H1 (cell line): ENCODE results near the gene MYO15B. TPM values are rescaled to one million over a fixed set of nuclear protein-coding genes. Genes with fewer than 3 reads are reported as not detected.

ENCODE experiments used
- CTCF ChIA-PET: fragments of 300-600 bp; sonication (Branson Sonifier 250); formaldehyde crosslinking; loops from one replicate; lab custom pipeline; 2021; ENCODE audit not compliant: partially characterized antibody; lab: Charles Lee
- POLR2A ChIA-PET: fragments of 300-600 bp; sonication (Branson Sonifier 250); formaldehyde crosslinking; loops from one replicate; lab custom pipeline; 2021; ENCODE audit warnings: inconsistent platforms; ENCODE audit not compliant: partially characterized antibody; lab: Charles Lee
- DNase-seq, 2 experiments: peaks; one replicate each; pipeline versions ENCODE4 v3.0.0 to v3.0.0-alpha.2; 2010 to 2022; ENCODE audit warnings: low spot score in 2 of 2, low read depth in 1 of 2, mixed read lengths in 1 of 2
- FAIRE-seq: peaks from 2 replicates; lab custom pipeline; 2011; peaks lifted over from hg19 to GRCh38; lab: Jason Lieb, UNC
- H2AFZ ChIP-seq: 2 replicates; pipeline ENCODE4 v1.8.1; 2012; ENCODE audit warnings: low read length, inconsistent platforms
- H2AK5ac ChIP-seq: 2 replicates; pipeline ENCODE4 v1.6.1; 2013; ENCODE audit warnings: low read depth, low read length
- H2BK120ac ChIP-seq: replicated peaks from 2 replicates; pipeline ENCODE3; 2013; ENCODE audit warnings: low read depth, low read length, inconsistent platforms
- H2BK12ac ChIP-seq: 2 replicates; pipeline ENCODE4 v1.6.1; 2013; ENCODE audit warnings: low read depth, low read length
- H2BK15ac ChIP-seq: 2 replicates; pipeline ENCODE4 v1.6.1; 2013; ENCODE audit warnings: low read length
- H2BK20ac ChIP-seq: 2 replicates; pipeline ENCODE4 v1.6.1; 2013; ENCODE audit warnings: low read length
- H2BK5ac ChIP-seq: 2 replicates; pipeline ENCODE4 v1.6.1; 2013; ENCODE audit warnings: low read depth, low read length
- H3K14ac ChIP-seq: 2 replicates; pipeline ENCODE4 v1.6.1; 2013; ENCODE audit warnings: inconsistent platforms; ENCODE audit not compliant: insufficient read length
- H3K18ac ChIP-seq: 2 replicates; pipeline ENCODE4 v1.6.1; 2013; ENCODE audit warnings: low read length; ENCODE audit errors: extremely low read depth
- H3K23ac ChIP-seq: 2 replicates; pipeline ENCODE4 v1.6.1; 2013; ENCODE audit warnings: inconsistent platforms; ENCODE audit not compliant: insufficient read length
- H3K23me2 ChIP-seq: 2 replicates; pipeline ENCODE4 v1.6.1; 2013; ENCODE audit warnings: low read depth, low read length
- H3K27ac ChIP-seq: 2 replicates; pipeline ENCODE4 v1.6.1; 2011; ENCODE audit warnings: low read depth, low read length, inconsistent platforms
- H3K27me3 ChIP-seq, 4 experiments: replicated peaks in 1 of 4; 1 replicate in 1 of 4; 2 replicates in 3 of 4; pipeline versions ENCODE4 v1.6.1 to v1.8.1; 2011 to 2013; ENCODE audit warnings: low read length in 3 of 4, mild to moderate bottlenecking in 3 of 4, inconsistent platforms in 2 of 4, mixed read lengths in 2 of 4, moderate library complexity in 1 of 4; ENCODE audit not compliant: control insufficient read depth in 3 of 4, insufficient read depth in 3 of 4; ENCODE audit errors: extremely low read depth in 1 of 4
- H3K36me3 ChIP-seq, 4 experiments: 2 replicates each; pipeline versions ENCODE4 v1.6.1 to v1.8.1; 2011 to 2013; ENCODE audit warnings: mild to moderate bottlenecking in 4 of 4, low read length in 3 of 4, moderate library complexity in 2 of 4, control low read depth in 1 of 4, inconsistent platforms in 1 of 4; ENCODE audit not compliant: insufficient read depth in 4 of 4, control insufficient read depth in 2 of 4
- H3K4ac ChIP-seq: replicated peaks from 2 replicates; pipeline ENCODE3; 2013; ENCODE audit warnings: low read length, low read depth, mixed read lengths, inconsistent platforms; ENCODE audit not compliant: insufficient read length
- H3K4me1 ChIP-seq, 4 experiments: replicated peaks in 1 of 4; 1 replicate in 1 of 4; 2 replicates in 3 of 4; pipeline versions ENCODE4 v1.6.1 to v1.8.1; 2011 to 2013; ENCODE audit warnings: low read length in 3 of 4, inconsistent platforms in 2 of 4, mixed read lengths in 1 of 4; ENCODE audit not compliant: insufficient read depth in 4 of 4, control insufficient read depth in 3 of 4
- H3K4me2 ChIP-seq, 2 experiments: 2 replicates each; pipeline versions ENCODE4 v1.6.1 to v1.8.1; 2011 to 2013; ENCODE audit warnings: low read depth in 2 of 2, low read length in 2 of 2, control low read depth in 1 of 2, inconsistent platforms in 1 of 2, mild to moderate bottlenecking in 1 of 2; ENCODE audit not compliant: insufficient read depth in 1 of 2
- H3K4me3 ChIP-seq, 4 experiments: fragments of 200-600, 300-600 bp in 1 of 4; sonication (generic), shearing (Covaris generic), sonication (Bioruptor Twin) in 1 of 4; 2 replicates each; pipeline versions ENCODE4 v1.5.1 to v1.8.1; 2011 to 2016; ENCODE audit warnings: low read length in 4 of 4, low read depth in 3 of 4, control low read depth in 2 of 4, inconsistent platforms in 2 of 4, mild to moderate bottlenecking in 2 of 4, mixed read lengths in 1 of 4, moderate library complexity in 1 of 4; ENCODE audit not compliant: insufficient read depth in 2 of 4; ENCODE audit errors: extremely low read depth in 1 of 4
- H3K56ac ChIP-seq: replicated peaks from 2 replicates; pipeline ENCODE3; 2013; ENCODE audit warnings: low read depth, mild to moderate bottlenecking, mixed read lengths, low read length, inconsistent platforms; ENCODE audit not compliant: insufficient read length
- H3K79me1 ChIP-seq: 2 replicates; pipeline ENCODE4 v1.6.1; 2013; ENCODE audit warnings: low read depth, low read length, control low read depth
- H3K79me2 ChIP-seq, 2 experiments: 2 replicates each; pipeline versions ENCODE4 v1.6.1 to v1.8.1; 2012 to 2013; ENCODE audit warnings: low read length in 2 of 2, mild to moderate bottlenecking in 2 of 2, inconsistent platforms in 1 of 2; ENCODE audit not compliant: insufficient read depth in 2 of 2, control insufficient read depth in 1 of 2
- H3K9ac ChIP-seq, 4 experiments: replicated peaks in 1 of 4; 1 replicate in 1 of 4; 2 replicates in 3 of 4; pipeline versions ENCODE4 v1.6.1 to v1.8.1; 2011 to 2013; ENCODE audit warnings: low read depth in 3 of 4, low read length in 3 of 4, control low read depth in 2 of 4, mild to moderate bottlenecking in 2 of 4, moderate library complexity in 2 of 4, inconsistent platforms in 1 of 4; ENCODE audit errors: extremely low read depth in 1 of 4
- H3K9me3 ChIP-seq, 2 experiments: 2 replicates each; pipeline versions ENCODE4 v1.6.1 to v1.8.1; 2012 to 2013; ENCODE audit warnings: mild to moderate bottlenecking in 2 of 2, moderate library complexity in 2 of 2, control low read depth in 1 of 2, inconsistent platforms in 1 of 2, low read depth in 1 of 2, low read length in 1 of 2, mixed read lengths in 1 of 2; ENCODE audit not compliant: insufficient read depth in 2 of 2
- H4K20me1 ChIP-seq, 2 experiments: replicated peaks in 1 of 2; 2 replicates each; pipeline versions ENCODE3 to v1.8.1; 2011 to 2013; ENCODE audit warnings: inconsistent platforms in 2 of 2, low read length in 2 of 2, mild to moderate bottlenecking in 1 of 2; ENCODE audit not compliant: insufficient read depth in 2 of 2, control insufficient read depth in 1 of 2
- H4K5ac ChIP-seq: 2 replicates; pipeline ENCODE4 v1.6.1; 2013; ENCODE audit warnings: low read length, low read depth, mixed read lengths, inconsistent platforms; ENCODE audit not compliant: insufficient read length
- H4K8ac ChIP-seq: 2 replicates; pipeline ENCODE4 v1.8.0; 2013; ENCODE audit warnings: mild to moderate bottlenecking, moderate library complexity, low read length, inconsistent platforms; ENCODE audit not compliant: insufficient read depth; ENCODE audit errors: extremely low read depth
- H4K91ac ChIP-seq: replicated peaks from 2 replicates; pipeline ENCODE3; 2013; ENCODE audit warnings: low read length, mixed read lengths, inconsistent platforms; ENCODE audit not compliant: insufficient read length
- ASH2L ChIP-seq: fragments of 200-600, 300-600 bp; sonication (generic); IDR thresholded peaks from one replicate; pipeline ENCODE4 v1.7.1; 2017; ENCODE audit warnings: low read length
- BACH1 ChIP-seq: IDR thresholded peaks from 2 replicates; pipeline ENCODE4 v1.6.1; 2012; ENCODE audit warnings: low read length, improper control_type of control experiment
- KDM4A ChIP-seq: IDR thresholded peaks from one replicate; pipeline ENCODE4 v1.7.1; 2012; ENCODE audit warnings: low read depth, mild to moderate bottlenecking, moderate library complexity, low read length, inconsistent platforms; ENCODE audit not compliant: severe bottlenecking
- POU5F1 ChIP-seq: IDR thresholded peaks from 2 replicates; pipeline ENCODE4 v1.6.1; 2011; ENCODE audit warnings: low read depth, mild to moderate bottlenecking, low read length, moderate library complexity
- RAD21 ChIP-seq, 2 experiments: IDR thresholded peaks in 1 of 2; conservative IDR thresholded peaks in 1 of 2; 2 replicates each; pipeline ENCODE4 v1.6.1; 2011; ENCODE audit warnings: low read depth in 2 of 2, low read length in 2 of 2, improper control_type of control experiment in 1 of 2, inconsistent platforms in 1 of 2, mild to moderate bottlenecking in 1 of 2, moderate library complexity in 1 of 2
- RBBP5 ChIP-seq: IDR thresholded peaks from 2 replicates; pipeline ENCODE4 v1.7.1; 2012; ENCODE audit warnings: low read depth, mild to moderate bottlenecking, inconsistent platforms, low read length, moderate library complexity, borderline replicate concordance
- RNF2 ChIP-seq: fragments of 200-900, 300-1000 bp; sonication (generic); IDR thresholded peaks from 2 replicates; pipeline ENCODE4 v1.7.1; 2016; ENCODE audit warnings: borderline replicate concordance, low read depth, mild to moderate bottlenecking, antibody characterized with exemption, low read length; ENCODE audit not compliant: poor library complexity, severe bottlenecking; ENCODE audit errors: missing control alignments
- SUZ12 ChIP-seq: fragments of 200-600 bp; sonication (generic); IDR thresholded peaks from 2 replicates; pipeline ENCODE4 v1.6.1; 2012; ENCODE audit warnings: mild to moderate bottlenecking, inconsistent platforms, low read length, moderate library complexity, mixed read lengths
- TAF1 ChIP-seq: IDR thresholded peaks from 2 replicates; pipeline ENCODE4 v1.6.1; 2011; ENCODE audit warnings: mild to moderate bottlenecking, low read depth, low read length
- whole genome bisulfite sequencing, 2 experiments: shearing (Covaris generic) in 1 of 2; methylation state at CpG; one replicate each; pipeline versions ENCODE4 v1.1.6 to v1.1.7; 2013 to 2015; ENCODE audit warnings: low lambda C conversion rate in 2 of 2, mixed read lengths in 2 of 2, inconsistent platforms in 1 of 2, low coverage in 1 of 2, missing lambda C conversion rate in 1 of 2; ENCODE audit not compliant: insufficient replicate concordance in 2 of 2, insufficient coverage in 1 of 2, insufficient read length in 1 of 2; ENCODE audit errors: extremely low coverage in 1 of 2, missing lambda C conversion rate in 1 of 2; 5-methylcytosine and 5-hydroxymethylcytosine counted together
- polyA plus RNA-seq, 7 experiments: library from polyadenylated mRNA; depleted of rRNA in 3 of 7; stranded (reverse) in 5 of 7; unstranded in 2 of 7; fragments of >200 nt in 5 of 7; fragments of 200-250 nt in 2 of 7; gene quantifications; 1 replicate in 5 of 7; 2 replicates in 1 of 7; 4 replicates in 1 of 7; pipeline versions ENCODE4 v1.2.1 to v1.2.3, GENCODE V29; 2011 to 2013; ENCODE audit warnings: missing spikeins in 2 of 7, mixed read lengths in 2 of 7
- total RNA-seq: library from RNA; stranded (reverse); fragmentation: NEBNext Ultra II Directional; extraction: Animal tissue kit (Norgen Biotek cat#: 25700); gene quantifications from 2 replicates; pipeline ENCODE4 v1.2.1, GENCODE V29; 2021
- TF ChIP-seq, protein P1 (sequence below): IDR thresholded peaks from 2 replicates; pipeline ENCODE4 v1.6.1; 2012; ENCODE audit warnings: inconsistent platforms

MYO15B gene
- total and polyA plus RNA-seq, 2 of the 8 experiments (the other 6 are each of a cell fraction or from before 2014, with no cell fraction given), result 7.1 to 11.2 TPM

DNA sequence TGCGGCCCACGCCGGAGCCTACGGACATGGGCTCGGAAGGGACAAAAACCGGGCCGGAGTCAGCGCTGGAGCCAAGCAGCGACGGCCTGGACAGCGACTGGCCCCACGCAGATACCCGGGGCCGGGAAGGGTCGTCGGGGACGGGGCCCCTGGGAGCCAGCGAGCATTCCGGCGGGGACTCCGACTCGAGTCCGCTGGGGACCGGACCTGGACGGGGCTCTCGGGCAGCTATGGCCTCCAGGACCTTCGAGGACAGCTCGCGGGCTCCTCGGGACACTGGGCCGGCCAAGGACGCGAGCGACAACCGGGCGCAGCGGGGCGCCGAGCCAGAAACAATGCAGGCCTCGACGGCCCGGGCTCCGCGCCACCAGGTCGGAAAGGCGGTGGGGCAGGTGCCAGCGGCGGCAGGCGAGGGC, 1.0 kb downstream of the MYO15B start:
- peaks cover 14% of the 10 kb centered on the region; the same call in 1 of the 2 replicates for H3K23me2 ChIP-seq
- H3K4me2 ChIP-seq, result peak overlapping the region; percentile 80 to 89
- CTCF ChIA-PET, result interaction anchor here (0.7 to 1.7 kb wide), 8 partner anchors 10 to 161 kb away, joined by 3 to 9 read pairs (median 5); no protein-coding TSS in a partner anchor

More for the DNA sequence above, 1.0 kb downstream of the MYO15B start:
- Histone ChIP-seq H4K8ac (peak overlapping the region; percentile 89), H3K9ac (no peak overlapping the region; a peak in 2 of 7 replicates), H3K23ac (no peak overlapping the region), H3K4ac (peak overlapping the region; percentile 96), H2BK12ac (no peak overlapping the region; the same call in 1 of the 2 replicates), H3K79me1 (no peaks in the 10 kb centered on the region), H2AK5ac (no peak overlapping the region), H4K20me1 (no peaks in the 10 kb centered on the region), H3K14ac (no peak overlapping the region), H2BK120ac (no peak overlapping the region), H4K91ac (peak overlapping the region; percentile 81), H3K18ac (peak overlapping the region; percentile 95), H3K27ac (no peak overlapping the region; the same call in 1 of the 2 replicates), H2AFZ (no peak overlapping the region), H2BK20ac (no peak overlapping the region), H3K4me1 (peaks cover 0 to 9% (median 3%) of the 10 kb centered on the region in 4 experiments; a peak in 5 of 7 replicates), H3K4me3 (peak overlapping the region; percentile 40 to 67 (median 58)), H3K36me3 (no peaks in the 10 kb centered on the region), H3K27me3 (peaks cover 0 to 19% (median 5%) of the 10 kb centered on the region in 4 experiments; a peak in 4 of 7 replicates), H4K5ac (peak overlapping the region; percentile 80), H2BK5ac (peak overlapping the region; percentile 60; the same call in 1 of the 2 replicates), H3K79me2 (no peaks in the 10 kb centered on the region), H3K56ac (peak overlapping the region; percentile 39), H2BK15ac (no peak overlapping the region), H3K9me3 (no peaks in the 10 kb centered on the region)
- 14% methylated on average over 26 of the region's 49 CpGs; no CpG with 5 or more reads in 1 of the 2 experiments for WGBS, 2 experiments
- TF ChIP-seq BACH1, result no peak
- no peak for TF ChIP-seq POU5F1
- no peak for TF ChIP-seq RAD21 (IDR thresholded peaks at IDR 0.05 in 1 of 2, conservative IDR thresholded peaks at IDR 0.05 in 1 of 2; ENCODE audit: low read depth in 2 of 2, low read length in 2 of 2)
- peak; percentile 16 for TF ChIP-seq ASH2L
- TF ChIP-seq KDM4A, result peak; percentile 30
- TF ChIP-seq, protein P1, sequence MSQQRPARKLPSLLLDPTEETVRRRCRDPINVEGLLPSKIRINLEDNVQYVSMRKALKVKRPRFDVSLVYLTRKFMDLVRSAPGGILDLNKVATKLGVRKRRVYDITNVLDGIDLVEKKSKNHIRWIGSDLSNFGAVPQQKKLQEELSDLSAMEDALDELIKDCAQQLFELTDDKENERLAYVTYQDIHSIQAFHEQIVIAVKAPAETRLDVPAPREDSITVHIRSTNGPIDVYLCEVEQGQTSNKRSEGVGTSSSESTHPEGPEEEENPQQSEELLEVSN, result peak; percentile 69; the same call in 1 of the 2 replicates
- 0 out of 2 replicates have a peak, but pooled peaks have one; percentile 51 for TF ChIP-seq RBBP5
- TF ChIP-seq SUZ12, result no peak
- TF ChIP-seq RNF2, result peak; percentile 50
- TF ChIP-seq TAF1, result peak; percentile 25; the same call in 1 of the 2 replicates
- POLR2A ChIA-PET, result interaction anchor here (0.6 to 1.4 kb wide), 8 partner anchors 9 to 533 kb away, joined by 3 to 7 read pairs (median 3); partner anchors contain the start of gene TSEN54
- FAIRE-seq (no peak), DNase-seq (no peak)
